HG03354 (cell line): ENCODE data around the gene FAF1.
A peak's percentile ranks its signal among the peaks of the same experiment; 100 is the strongest.
"Not testable (repeated sequence)": the region's sequence is repeated elsewhere in the genome, so short reads cannot be mapped to it uniquely, and the experiment has no call there.

Experiments used
- ATAC-seq: cut with Tn5 transposase; IDR thresholded peaks from one replicate; pipeline ENCODE4 v1.9.1; 2021; ENCODE audit warnings: mild to moderate bottlenecking; ENCODE audit not compliant: unreplicated experiment, poor library complexity, severe bottlenecking

The FAF1 gene

GRCh38 chr1:50959913-50960844, at the start of gene FAF1:
Gene FAF1, minus strand, starts transcription at chr1:50960267. Its CDS starts 456 bp downstream, at chr1:50959811.
- peak; percentile 91 for ATAC-seq

- ATAC-seq = no peak
Observed at GRCh38 chr1:51009381-51009780, 49.3 kb upstream of the FAF1 start.

GRCh38 chr1:51005549-51005948, 45.5 kb upstream of the FAF1 start:
- ATAC-seq = not testable (repeated sequence)

GRCh38 chr1:51002516-51002915, 42.4 kb upstream of the FAF1 start:
- no peak for ATAC-seq

GRCh38 chr1:51000651-51001050, 40.6 kb upstream of the FAF1 start:
- ATAC-seq = peak; percentile 61

- ATAC-seq = peak; percentile 88
Observed at GRCh38 chr1:51000160-51000559, 40.1 kb upstream of the FAF1 start.

GRCh38 chr1:50999375-50999774, 39.3 kb upstream of the FAF1 start:
- not testable (repeated sequence) for ATAC-seq

- no peak for ATAC-seq
Observed at GRCh38 chr1:50996083-50996482, 36.0 kb upstream of the FAF1 start.

- no peak for ATAC-seq
Observed at GRCh38 chr1:50995651-50996050, 35.6 kb upstream of the FAF1 start.

- ATAC-seq = no peak
Observed at GRCh38 chr1:50994997-50995396, 34.9 kb upstream of the FAF1 start.

GRCh38 chr1:50993645-50994044, 33.6 kb upstream of the FAF1 start:
- no peak for ATAC-seq

- no peak for ATAC-seq
Observed at GRCh38 chr1:50992532-50993318, 32.7 kb upstream of the FAF1 start.

- no peak for ATAC-seq
Observed at GRCh38 chr1:50989694-50990093, 29.6 kb upstream of the FAF1 start.

- no peak for ATAC-seq
Observed at GRCh38 chr1:50986653-50987052, 26.6 kb upstream of the FAF1 start.

GRCh38 chr1:50985094-50985493, 25.0 kb upstream of the FAF1 start:
- no peak for ATAC-seq

- ATAC-seq = no peak
Observed at GRCh38 chr1:50983219-50983802, 23.2 kb upstream of the FAF1 start.

GRCh38 chr1:50982611-50983010, 22.5 kb upstream of the FAF1 start:
- ATAC-seq = no peak

- ATAC-seq = no peak
Observed at GRCh38 chr1:50981741-50982140, 21.7 kb upstream of the FAF1 start.

- no peak for ATAC-seq
Observed at GRCh38 chr1:50980505-50980904, 20.4 kb upstream of the FAF1 start.

- no peak for ATAC-seq
Observed at GRCh38 chr1:50979937-50980336, 19.9 kb upstream of the FAF1 start.
